K562 (cell line): ENCODE results near the gene PLEKHH3. TPM values are rescaled to one million over a fixed set of nuclear protein-coding genes. Genes with fewer than 3 reads are reported as not detected.

ENCODE experiments used
- C11orf30 ChIP-seq: fragments of 450-650 bp; IDR thresholded peaks from 2 replicates; pipeline ENCODE4 v1.6.1; 2016; ENCODE audit warnings: low read depth, mild to moderate bottlenecking
- CTCFL ChIP-seq: IDR thresholded peaks from 2 replicates; pipeline ENCODE4 v1.6.1; 2011; ENCODE audit warnings: borderline replicate concordance, low read depth, mild to moderate bottlenecking, moderate library complexity, low read length; ENCODE audit not compliant: insufficient read depth, poor library complexity, severe bottlenecking
- KLF13 ChIP-seq: fragments of 450-650 bp; IDR thresholded peaks from 2 replicates; pipeline ENCODE4 v1.6.1; 2016; ENCODE audit warnings: missing genetic modification characterization, low read depth, mild to moderate bottlenecking, missing compliant biosample characterization, moderate library complexity, borderline replicate concordance
- NCOA6 ChIP-seq: fragments of 450-650 bp; IDR thresholded peaks from 2 replicates; pipeline ENCODE4 v1.6.1; 2017; ENCODE audit warnings: mild to moderate bottlenecking
- NFIC ChIP-seq: fragments of 450-650 bp; IDR thresholded peaks from 2 replicates; pipeline ENCODE4 v1.6.1; 2017; ENCODE audit warnings: mild to moderate bottlenecking, inconsistent platforms
- RBFOX2 ChIP-seq: fragments of 200-400 bp; formaldehyde crosslinking; IDR thresholded peaks from 2 replicates; pipeline ENCODE4 v1.6.1; 2017; ENCODE audit warnings: low read depth, mild to moderate bottlenecking, low read length, moderate library complexity
- SMAD2 ChIP-seq: fragments of 150-350 bp; IDR thresholded peaks from 2 replicates; pipeline ENCODE4 v1.6.1; 2014; ENCODE audit warnings: low read depth, mild to moderate bottlenecking, low read length
- SMAD3 ChIP-seq: fragments of 450-650 bp; formaldehyde crosslinking; conservative IDR thresholded peaks from 2 replicates; pipeline ENCODE4 v1.4.0; 2020; ENCODE audit warnings: mild to moderate bottlenecking
- SMARCC2 ChIP-seq: fragments of 450-650 bp; IDR thresholded peaks from 2 replicates; pipeline ENCODE4 v1.6.1; 2017; ENCODE audit warnings: antibody characterized with exemption, moderate library complexity, mild to moderate bottlenecking, low read depth
- SRSF3 ChIP-seq: fragments of 200-400 bp; formaldehyde crosslinking; IDR thresholded peaks from 2 replicates; pipeline ENCODE4 v1.6.1; 2016; ENCODE audit warnings: mild to moderate bottlenecking, low read length, moderate library complexity; ENCODE audit not compliant: insufficient read depth
- STAG1 ChIP-seq: sonication (generic); formaldehyde crosslinking; IDR thresholded peaks from 2 replicates; pipeline ENCODE4 v1.5.0; 2020; ENCODE audit warnings: missing genetic modification reagents, borderline replicate concordance
- ZBTB1 ChIP-seq: sonication (generic); formaldehyde crosslinking; IDR thresholded peaks from 2 replicates; pipeline ENCODE4 v1.8.1; 2023; ENCODE audit warnings: missing genetic modification reagents, low read depth, mild to moderate bottlenecking, borderline replicate concordance
- ZFPM2 ChIP-seq: fragments of 250-450 bp; sonication (Bioruptor Pico); IDR thresholded peaks from 2 replicates; pipeline ENCODE4 v1.5.1; 2022; ENCODE audit warnings: mild to moderate bottlenecking
- ZNF212 ChIP-seq: fragments of 450-650 bp; formaldehyde crosslinking; IDR thresholded peaks from 2 replicates; pipeline ENCODE4 v1.4.0; 2020; ENCODE audit warnings: mild to moderate bottlenecking
- ZNF644 ChIP-seq: fragments of 200-800 bp; sonication (Bioruptor generic); IDR thresholded peaks from 2 replicates; pipeline ENCODE4 v1.6.1; 2016; ENCODE audit warnings: low read depth, missing genetic modification characterization, missing compliant biosample characterization
- ZNF696 ChIP-seq: fragments of 250-450 bp; sonication (Bioruptor Pico); conservative IDR thresholded peaks from 2 replicates; pipeline ENCODE4 v1.4.0; 2020; ENCODE audit warnings: mild to moderate bottlenecking, moderate library complexity
- ZNF764 ChIP-seq: fragments of 250-450 bp; sonication (Bioruptor Pico); IDR thresholded peaks from 2 replicates; pipeline ENCODE4 v1.4.0; 2020; ENCODE audit warnings: low read depth, mild to moderate bottlenecking, moderate library complexity
- ZNF778 ChIP-seq: fragments of 450-650 bp; formaldehyde crosslinking; IDR thresholded peaks from 2 replicates; pipeline ENCODE4 v1.4.0; 2020; ENCODE audit warnings: mild to moderate bottlenecking, moderate library complexity
- polyA plus RNA-seq, 8 experiments: library from polyadenylated mRNA; depleted of rRNA in 4 of 8; stranded (reverse) in 5 of 8; unstranded in 3 of 8; fragments of >200 nt; fragmentation: Nextera tagmentation in 2 of 8; fragmentation: Illumina TruSeq in 1 of 8; extraction: Ambion mirVana in 2 of 8; extraction: Trizol in 1 of 8; gene quantifications; 2 replicates each; pipeline versions ENCODE4 v1.2.1 to v1.2.3, GENCODE V29; 2011 to 2014; ENCODE audit warnings: inconsistent platforms in 1 of 8, missing spikeins in 1 of 8
- total RNA-seq, 7 experiments: library from RNA; depleted of rRNA in 6 of 7; stranded (reverse); fragments of >200 nt in 6 of 7; fragmentation: Illumina TruSeq in 2 of 7; extraction: Trizol in 2 of 7; gene quantifications; 2 replicates each; pipeline versions ENCODE4 v1.2.1 to v1.2.3, GENCODE V29; 2011 to 2021; ENCODE audit warnings: low replicate concordance in 1 of 7
- TF ChIP-seq, protein P1 (sequence below), 2 experiments: IDR thresholded peaks; 2 replicates each; pipeline ENCODE4 v1.6.1; 2011; ENCODE audit warnings: borderline replicate concordance in 1 of 2, control low read depth in 1 of 2, low read depth in 1 of 2, low read length in 1 of 2, mild to moderate bottlenecking in 1 of 2, mixed read lengths in 1 of 2, moderate library complexity in 1 of 2; ENCODE audit not compliant: insufficient read depth in 1 of 2, insufficient read length in 1 of 2, poor library complexity in 1 of 2, severe bottlenecking in 1 of 2; ENCODE audit errors: extremely low read depth in 1 of 2
- TF ChIP-seq, protein P2 (sequence below): sonication (generic); formaldehyde crosslinking; IDR thresholded peaks from 2 replicates; pipeline ENCODE4 v1.8.0; 2022; ENCODE audit warnings: mild to moderate bottlenecking, missing genetic modification reagents
- TF ChIP-seq, protein P3 (sequence below): fragments of 250-450 bp; sonication (Bioruptor Pico); IDR thresholded peaks from 2 replicates; pipeline ENCODE4 v1.5.0; 2022; ENCODE audit warnings: mild to moderate bottlenecking

PLEKHH3 gene
- total and polyA plus RNA-seq, 9 of the 15 experiments (the other 6 are each of a cell fraction or from before 2014, with no cell fraction given) = 0.58 to 34.5 (median 5.0) TPM

GRCh38 chr17:42677921-42678781 lies 1.4 kb upstream of the PLEKHH3 start (continued):
- TF ChIP-seq, protein P1, sequence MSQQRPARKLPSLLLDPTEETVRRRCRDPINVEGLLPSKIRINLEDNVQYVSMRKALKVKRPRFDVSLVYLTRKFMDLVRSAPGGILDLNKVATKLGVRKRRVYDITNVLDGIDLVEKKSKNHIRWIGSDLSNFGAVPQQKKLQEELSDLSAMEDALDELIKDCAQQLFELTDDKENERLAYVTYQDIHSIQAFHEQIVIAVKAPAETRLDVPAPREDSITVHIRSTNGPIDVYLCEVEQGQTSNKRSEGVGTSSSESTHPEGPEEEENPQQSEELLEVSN (IDR thresholded peaks at IDR 0.05; ENCODE audit: borderline replicate concordance in 1 of 2, extremely low read depth in 1 of 2, insufficient read depth in 1 of 2, insufficient read length in 1 of 2, low read depth in 1 of 2, low read length in 1 of 2, poor library complexity in 1 of 2, severe bottlenecking in 1 of 2) = peak; percentile 21 to 24
- no peak for TF ChIP-seq ZNF644 (tag)
- TF ChIP-seq C11orf30 = peak; percentile 97
- no peak for TF ChIP-seq SMAD2
- peak; percentile 3; the same call in 1 of the 2 replicates for TF ChIP-seq NFIC
- TF ChIP-seq ZFPM2 (CRISPR knock-in tag) = no peak
- no peak for TF ChIP-seq SMAD3 (CRISPR knock-in tag)
- peak; percentile 41; the same call in 1 of the 2 replicates for TF ChIP-seq ZBTB1 (CRISPR knock-in tag)
- TF ChIP-seq, protein P2, sequence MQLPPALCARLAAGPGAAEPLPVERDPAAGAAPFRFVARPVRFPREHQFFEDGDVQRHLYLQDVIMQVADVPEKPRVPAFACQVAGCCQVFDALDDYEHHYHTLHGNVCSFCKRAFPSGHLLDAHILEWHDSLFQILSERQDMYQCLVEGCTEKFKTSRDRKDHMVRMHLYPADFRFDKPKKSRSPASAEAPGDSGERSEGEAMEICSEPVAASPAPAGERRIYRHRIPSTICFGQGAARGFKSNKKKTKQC (CRISPR knock-in tag) = no peak
- TF ChIP-seq ZNF212 = no peak
- no peak for TF ChIP-seq CTCFL
- peak; percentile 86 for TF ChIP-seq RBFOX2
- no peak for TF ChIP-seq KLF13 (tag)
- TF ChIP-seq, protein P3, sequence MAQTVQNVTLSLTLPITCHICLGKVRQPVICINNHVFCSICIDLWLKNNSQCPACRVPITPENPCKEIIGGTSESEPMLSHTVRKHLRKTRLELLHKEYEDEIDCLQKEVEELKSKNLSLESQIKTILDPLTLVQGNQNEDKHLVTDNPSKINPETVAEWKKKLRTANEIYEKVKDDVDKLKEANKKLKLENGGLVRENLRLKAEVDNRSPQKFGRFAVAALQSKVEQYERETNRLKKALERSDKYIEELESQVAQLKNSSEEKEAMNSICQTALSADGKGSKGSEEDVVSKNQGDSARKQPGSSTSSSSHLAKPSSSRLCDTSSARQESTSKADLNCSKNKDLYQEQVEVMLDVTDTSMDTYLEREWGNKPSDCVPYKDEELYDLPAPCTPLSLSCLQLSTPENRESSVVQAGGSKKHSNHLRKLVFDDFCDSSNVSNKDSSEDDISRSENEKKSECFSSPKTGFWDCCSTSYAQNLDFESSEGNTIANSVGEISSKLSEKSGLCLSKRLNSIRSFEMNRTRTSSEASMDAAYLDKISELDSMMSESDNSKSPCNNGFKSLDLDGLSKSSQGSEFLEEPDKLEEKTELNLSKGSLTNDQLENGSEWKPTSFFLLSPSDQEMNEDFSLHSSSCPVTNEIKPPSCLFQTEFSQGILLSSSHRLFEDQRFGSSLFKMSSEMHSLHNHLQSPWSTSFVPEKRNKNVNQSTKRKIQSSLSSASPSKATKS = no peak
- no peak for TF ChIP-seq SRSF3
- no peak for TF ChIP-seq ZNF778 (CRISPR knock-in tag)
- TF ChIP-seq STAG1 = no peak
- TF ChIP-seq ZNF764 (CRISPR knock-in tag) = no peak
- TF ChIP-seq NCOA6 = no peak
- TF ChIP-seq ZNF696 (CRISPR knock-in tag) = no peak
- no peak for TF ChIP-seq SMARCC2
